Right lobe of liver (tissue), 6 donors: Measurements from ENCODE around the gene CDC14A. TPM values are rescaled to one million over a fixed set of nuclear protein-coding genes. Genes with fewer than 3 reads are reported as not detected.
A peak's percentile ranks its signal among the peaks of the same experiment; 100 is the strongest.

Source experiments
- ATAC-seq, 4 donors: fragments of 200-7000 bp; cut with Tn5 transposase; one replicate each; pipeline ENCODE4 v1.9.1; 2020; ENCODE audit warnings: mild to moderate bottlenecking in 4 of 4, moderate library complexity in 4 of 4
- DNase-seq, 3 donors: peaks; one replicate each; pipeline ENCODE4 v3.0.0-alpha.2; 2020
- H3K27ac ChIP-seq, 3 donors: fragments of 200-600 bp; one replicate each; pipeline ENCODE4 v1.8.0; 2022
- H3K27me3 ChIP-seq, 2 donors: fragments of 200-600 bp; one replicate each; pipeline ENCODE4 v1.8.0; 2022
- H3K36me3 ChIP-seq, 4 donors: fragments of 200-600 bp; sonication (generic) in 1 of 4; one replicate each; pipeline versions ENCODE4 v1.5.1 to v1.8.0; 2017 to 2022; ENCODE audit warnings: control low read depth in 1 of 4
- H3K4me1 ChIP-seq, 4 donors: fragments of 200-600 bp; sonication (generic) in 1 of 4; one replicate each; pipeline versions ENCODE4 v1.5.1 to v1.8.0; 2017 to 2022; ENCODE audit warnings: control low read depth in 1 of 4
- H3K4me3 ChIP-seq, 3 donors: fragments of 200-600 bp; one replicate each; pipeline ENCODE4 v1.8.0; 2022
- H3K9me3 ChIP-seq, 4 donors: fragments of 200-600 bp; sonication (generic) in 1 of 4; one replicate each; pipeline versions ENCODE4 v1.5.1 to v1.8.0; 2017 to 2022; ENCODE audit warnings: control low read depth in 1 of 4
- CTCF ChIP-seq, 4 donors: fragments of 200-600 bp in 3 of 4; fragments of 450-650 bp in 1 of 4; IDR thresholded peaks; one replicate each; pipeline versions ENCODE4 v1.5.1 to v1.8.0; 2016 to 2022; ENCODE audit warnings: antibody characterized with exemption in 4 of 4, mild to moderate bottlenecking in 2 of 4
- POLR2A ChIP-seq: fragments of 450-650 bp; IDR thresholded peaks from one replicate; pipeline ENCODE4 v1.6.1; 2017; ENCODE audit warnings: antibody characterized with exemption, mild to moderate bottlenecking
- WGBS: methylation state at CpG from one replicate; pipeline ENCODE4 v1.1.6; 2018; ENCODE audit warnings: low coverage, low lambda C conversion rate; ENCODE audit not compliant: insufficient coverage; ENCODE audit errors: missing lambda C conversion rate; 5-methylcytosine and 5-hydroxymethylcytosine counted together
- intact Hi-C, 2 donors: fragments of 100-400 bp; cut with DNase I; formaldehyde crosslinking; loops; one replicate each; pipeline versions ENCODE4 v1.11.2 to v1.14.1; 2022
- total RNA-seq, 6 experiments: library from RNA; depleted of rRNA in 2 of 6; stranded (reverse); fragments of >200 nt in 2 of 6; fragmentation: NEBNext Ultra II Directional in 3 of 6; extraction: Animal tissue kit (Norgen Biotek cat#: 25700) in 3 of 6; gene quantifications; one replicate each; pipeline versions ENCODE4 v1.1.0 to v1.2.4, GENCODE V29; 2016 to 2023
- donor health status: DM: no; HTN: yes; CAD: no.
- donor health status: DM: no; HTN: no; CAD: no.
- donor health status: DM: no; HTN: no; CAD: no.
- donor health status: DM: no; HTN: yes; CAD: no.
- donor health status: DM: no; HTN: yes; CAD: no.

Gene CDC14A
- total RNA-seq, 6 experiments from 2014 or later, result 1.1 to 3.3 (median 1.6) TPM

- ATAC-seq (no peak), DNase-seq (no peak)
- intact Hi-C loops, result no loop called here
- Histone ChIP-seq H3K4me1 (peaks cover 0 to 13% (median 0%) of the 10 kb centered on the region in 4 donors), H3K27me3 (no peaks in the 10 kb centered on the region), H3K36me3 (no peaks in the 10 kb centered on the region), H3K4me3 (no peak overlapping the region), H3K9me3 (no peaks in the 10 kb centered on the region), H3K27ac (no peak overlapping the region)
- TF ChIP-seq CTCF (IDR thresholded peaks at IDR 0.05) (no peak), POLR2A (no peak)
- WGBS, result 77% methylated on average over 5 of the region's 5 CpGs
Measured at GRCh38 chr1:100347009-100347966, 5.0 kb upstream of the CDC14A start.

DNA sequence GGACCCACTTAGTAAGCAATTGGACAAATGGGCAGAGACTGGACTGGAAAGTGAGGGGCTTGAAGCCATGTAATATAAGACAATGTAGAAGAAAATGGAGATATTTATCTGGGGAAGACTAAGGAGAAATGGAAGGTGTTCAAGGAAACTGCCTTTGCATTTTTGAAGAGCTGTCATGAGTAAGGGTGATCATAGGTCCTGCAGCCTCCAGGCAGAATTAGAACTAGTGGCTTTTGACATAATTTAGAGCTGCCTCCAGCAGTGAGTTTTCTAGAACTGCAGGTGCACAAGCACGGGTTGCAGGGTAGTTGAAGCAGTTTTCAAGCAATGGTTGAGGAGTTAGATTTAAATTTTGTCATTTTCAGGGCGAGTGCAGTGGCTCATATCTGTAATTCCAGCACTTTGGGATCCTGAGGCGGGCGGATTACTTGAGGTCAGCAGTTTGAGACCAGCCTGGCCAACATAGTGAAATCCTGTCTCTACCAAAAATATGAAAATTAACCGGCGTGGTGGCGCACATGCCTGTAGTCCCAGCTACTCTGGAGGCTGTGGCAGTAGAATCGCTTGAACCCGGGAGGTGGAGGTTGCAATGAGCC, 3.7 kb upstream of the CDC14A start:
- Histone ChIP-seq H3K9me3 (no peaks in the 10 kb centered on the region), H3K36me3 (no peaks in the 10 kb centered on the region), H3K4me1 (peaks cover 0 to 15% (median 0%) of the 10 kb centered on the region in 4 donors), H3K27me3 (no peaks in the 10 kb centered on the region), H3K4me3 (no peak overlapping the region), H3K27ac (no peak overlapping the region)
- no peak for TF ChIP-seq POLR2A
- TF ChIP-seq CTCF (IDR thresholded peaks at IDR 0.05), result no peak
- ATAC-seq (no peak), DNase-seq (no peak)
- intact Hi-C loops, result no loop called here
- 96% methylated on average over 5 of the region's 9 CpGs for WGBS

DNA sequence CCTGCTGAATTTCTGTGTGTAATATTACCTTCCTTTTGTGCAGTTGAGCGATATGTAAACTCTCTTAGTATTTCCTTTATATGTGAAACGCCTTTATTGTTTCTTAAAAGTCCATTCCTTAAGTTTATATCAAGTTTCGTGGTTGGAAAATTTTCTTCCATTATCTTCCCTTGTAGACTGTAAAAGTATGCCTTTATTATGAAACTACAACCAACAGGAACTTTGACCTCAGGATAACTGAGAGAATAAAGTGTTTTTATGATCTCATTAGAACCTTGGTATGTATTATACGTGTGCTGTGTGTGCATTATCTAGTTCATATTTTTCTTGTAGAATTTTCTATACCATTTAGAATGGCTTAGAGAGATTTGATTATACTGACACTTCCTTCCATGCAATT, 3.1 kb upstream of the CDC14A start:
- TF ChIP-seq POLR2A (no peak), CTCF (IDR thresholded peaks at IDR 0.05) (no peak)
- H3K9me3 ChIP-seq, result no peaks in the 10 kb centered on the region
- intact Hi-C loops, result no loop called here
- no peak for ATAC-seq
- DNase-seq, result no peak
- 63% methylated on average over 4 of the region's 4 CpGs for WGBS
- H3K27ac ChIP-seq, result no peak overlapping the region
- H3K27me3 ChIP-seq, result no peaks in the 10 kb centered on the region
- peaks cover 0 to 13% (median 0%) of the 10 kb centered on the region in 4 donors for H3K4me1 ChIP-seq
- no peaks in the 10 kb centered on the region for H3K36me3 ChIP-seq
- no peak overlapping the region for H3K4me3 ChIP-seq

DNA sequence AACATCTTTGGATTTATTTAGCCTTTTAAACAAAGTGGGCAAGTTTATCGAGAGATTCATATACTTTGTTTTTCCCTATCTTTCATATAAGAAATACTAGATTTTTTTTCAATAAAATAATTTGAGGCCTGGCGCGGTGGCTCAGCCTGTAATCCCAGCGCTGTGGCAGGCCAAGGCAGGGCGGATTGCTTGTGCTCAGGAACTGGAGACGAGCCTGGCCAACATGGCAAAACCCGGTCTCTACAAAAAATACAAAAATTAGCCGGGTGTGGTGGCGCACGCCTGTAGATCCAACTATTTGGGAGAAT, 1.6 kb upstream of the CDC14A start:
- Histone ChIP-seq H3K4me1 (peaks cover 0 to 13% (median 0%) of the 10 kb centered on the region in 4 donors), H3K27me3 (no peaks in the 10 kb centered on the region), H3K27ac (peak overlapping the region; percentile 59 to 93 (median 80)), H3K36me3 (no peaks in the 10 kb centered on the region), H3K4me3 (peak overlapping the region; percentile 68 to 90 (median 76)), H3K9me3 (no peaks in the 10 kb centered on the region)
- TF ChIP-seq CTCF (IDR thresholded peaks at IDR 0.05) (no peak), POLR2A (no peak)
- DNase-seq, result peak in 1 of 3 donors; percentile 46
- no peak for ATAC-seq
- 81% methylated on average over 10 of the region's 10 CpGs for WGBS
- intact Hi-C loops, result no loop called here
